H1 (cell line): Measurements from ENCODE around the gene MPST. TPM values are rescaled to one million over a fixed set of nuclear protein-coding genes. Genes with fewer than 3 reads are reported as not detected.

Experiments
- BRCA1 ChIP-seq: IDR thresholded peaks from 2 replicates; pipeline ENCODE4 v1.6.1; 2012; ENCODE audit warnings: low read depth, low read length, improper control_type of control experiment
- GTF2F1 ChIP-seq: IDR thresholded peaks from 2 replicates; pipeline ENCODE4 v1.6.1; 2012; ENCODE audit warnings: low read depth, low read length, improper control_type of control experiment, borderline replicate concordance
- HDAC2 ChIP-seq, 2 experiments: fragments of 300-600 bp in 1 of 2; sonication (generic) in 1 of 2; IDR thresholded peaks; 2 replicates each; pipeline ENCODE4 v1.6.1; 2011 to 2012; ENCODE audit warnings: low read depth in 2 of 2, low read length in 2 of 2, mild to moderate bottlenecking in 2 of 2, moderate library complexity in 2 of 2, borderline replicate concordance in 1 of 2, inconsistent platforms in 1 of 2
- MAFK ChIP-seq: IDR thresholded peaks from 2 replicates; pipeline ENCODE4 v1.6.1; 2012; ENCODE audit warnings: low read depth, mild to moderate bottlenecking, improper control_type of control experiment, low read length
- RAD21 ChIP-seq, 2 experiments: IDR thresholded peaks in 1 of 2; conservative IDR thresholded peaks in 1 of 2; 2 replicates each; pipeline ENCODE4 v1.6.1; 2011; ENCODE audit warnings: low read depth in 2 of 2, low read length in 2 of 2, improper control_type of control experiment in 1 of 2, inconsistent platforms in 1 of 2, mild to moderate bottlenecking in 1 of 2, moderate library complexity in 1 of 2
- SIX5 ChIP-seq: IDR thresholded peaks from 2 replicates; pipeline ENCODE4 v1.6.1; 2011; ENCODE audit warnings: mild to moderate bottlenecking, low read depth, low read length
- polyA plus RNA-seq, 7 experiments: library from polyadenylated mRNA; depleted of rRNA in 3 of 7; stranded (reverse) in 5 of 7; unstranded in 2 of 7; fragments of >200 nt in 5 of 7; fragments of 200-250 nt in 2 of 7; gene quantifications; 1 replicate in 5 of 7; 2 replicates in 1 of 7; 4 replicates in 1 of 7; pipeline versions ENCODE4 v1.2.1 to v1.2.3, GENCODE V29; 2011 to 2013; ENCODE audit warnings: missing spikeins in 2 of 7, mixed read lengths in 2 of 7
- total RNA-seq: library from RNA; stranded (reverse); fragmentation: NEBNext Ultra II Directional; extraction: Animal tissue kit (Norgen Biotek cat#: 25700); gene quantifications from 2 replicates; pipeline ENCODE4 v1.2.1, GENCODE V29; 2021

Gene MPST
- total and polyA plus RNA-seq, 2 of the 8 experiments (the other 6 are each of a cell fraction or from before 2014, with no cell fraction given): 86.0 to 124 TPM

DNA sequence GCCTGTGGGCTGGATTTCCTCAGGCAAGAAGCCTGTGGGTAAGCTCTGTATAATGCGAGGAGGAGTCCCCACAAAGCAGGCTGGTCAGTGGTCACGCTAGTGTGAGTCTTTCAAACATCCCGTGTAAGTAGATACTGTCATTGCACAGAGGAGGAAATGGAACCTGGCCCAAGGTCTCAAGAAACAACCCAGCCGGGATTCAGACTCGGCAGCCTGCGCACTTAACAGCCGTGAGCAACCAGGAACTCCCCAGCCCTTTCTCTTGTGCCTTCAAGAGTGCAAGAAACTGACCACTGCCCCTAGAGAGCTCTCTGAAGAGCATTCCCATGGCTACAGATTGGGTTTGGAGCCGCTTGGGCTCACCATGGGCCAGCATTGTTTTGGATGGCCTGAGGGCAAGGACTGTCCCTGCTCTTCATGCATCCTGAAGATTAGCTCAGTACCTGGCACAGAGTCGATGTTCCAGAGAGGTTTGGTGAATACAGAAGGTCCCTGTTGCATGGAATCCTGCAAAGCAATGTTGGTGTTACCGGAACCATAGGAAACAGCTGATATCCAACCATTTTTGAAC, 6.0 kb downstream of the MPST start (continued):
- TF ChIP-seq MAFK (no peak), GTF2F1 (no peak), HDAC2 (IDR thresholded peaks at IDR 0.05; ENCODE audit: borderline replicate concordance in 1 of 2, low read depth in 2 of 2, low read length in 2 of 2) (no peak), RAD21 (IDR thresholded peaks at IDR 0.05 in 1 of 2, conservative IDR thresholded peaks at IDR 0.05 in 1 of 2; ENCODE audit: low read depth in 2 of 2, low read length in 2 of 2) (no peak), BRCA1 (no peak), SIX5 (no peak)
